ENCODE results near the gene SYNDIG1. TPM values are rescaled to one million over a fixed set of nuclear protein-coding genes. Genes with fewer than 3 reads are reported as not detected.

SYNDIG1 gene
- total RNA-seq, 1 experiment from 2014 or later: 5.4 TPM

DNA sequence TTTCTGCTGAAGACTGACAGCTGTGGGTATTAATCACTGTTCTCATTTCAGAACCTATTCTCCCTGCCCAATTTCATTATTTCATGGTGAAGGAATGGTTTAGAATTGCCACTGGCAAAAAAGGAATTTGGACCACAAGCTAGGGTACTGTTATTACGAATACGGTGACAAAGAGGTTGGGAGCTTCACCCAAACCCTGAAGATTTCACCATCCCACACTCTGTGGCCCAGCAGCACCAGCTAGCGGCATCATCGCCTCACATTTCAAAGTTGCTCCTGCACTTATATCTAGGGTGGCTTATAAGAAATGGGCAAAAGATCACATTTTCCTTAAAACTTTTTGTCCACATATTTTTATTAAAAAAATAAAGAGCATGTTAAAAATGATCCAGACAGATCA is 236.1 kb downstream of the SYNDIG1 start:
- no peak overlapping the region for H3T11ph ChIP-seq (ENCODE audit: low read length)
- no peak overlapping the region for H3K27ac Mint-ChIP-seq
- H3K4me3 Mint-ChIP-seq: no peak overlapping the region
- H3K9me3 Mint-ChIP-seq: peaks cover 0 to 4% of the 10 kb centered on the region in 2 experiments; a peak in 1 of 5 replicates
- H4K5ac ChIP-seq (ENCODE audit: insufficient read length, low read depth, low read length): no peak overlapping the region
- no peak overlapping the region for H3K4ac ChIP-seq (ENCODE audit: low read depth, low read length)
- H3K18ac ChIP-seq (ENCODE audit: insufficient read length, low read depth, low read length): no peak overlapping the region
- no peaks in the 10 kb centered on the region for H3K23me2 ChIP-seq (ENCODE audit: insufficient read length, low read depth, low read length, poor library complexity, severe bottlenecking)
- H3K4me1 Mint-ChIP-seq: no peaks in the 10 kb centered on the region
- H3K23ac ChIP-seq (ENCODE audit: insufficient read length, low read depth, low read length): no peak overlapping the region
- H3K9ac ChIP-seq (ENCODE audit: extremely low read depth, insufficient read length, low read length): no peak overlapping the region
- H2BK120ac ChIP-seq (ENCODE audit: low read depth, low read length, poor library complexity, severe bottlenecking): no peak overlapping the region
- no peak overlapping the region for H4K8ac ChIP-seq (replicated peaks; ENCODE audit: insufficient read length, low read depth, low read length)
- no peak overlapping the region for H4K91ac ChIP-seq (ENCODE audit: insufficient read length, low read depth, low read length)
- H2BK20ac ChIP-seq (ENCODE audit: low read depth, low read length, poor library complexity, severe bottlenecking): no peak overlapping the region
- no peak overlapping the region for H2BK5ac ChIP-seq (ENCODE audit: insufficient read length, low read length)
- H3K14ac ChIP-seq (ENCODE audit: insufficient read depth, low read length): no peak overlapping the region
- DNase-seq: no peak
- no peak overlapping the region for H3K4me2 ChIP-seq (ENCODE audit: insufficient read depth, insufficient read length, low read length)
- no peaks in the 10 kb centered on the region; a peak in 1 of 7 replicates for H3K36me3 Mint-ChIP-seq (ENCODE audit: insufficient read depth in 1 of 3, low read depth in 3 of 3)
- no peaks in the 10 kb centered on the region for H4K20me1 ChIP-seq (ENCODE audit: control insufficient read depth, insufficient read depth, insufficient read length)
- H3K27me3 Mint-ChIP-seq (ENCODE audit: low read depth): peaks cover 6% of the 10 kb centered on the region
- TF ChIP-seq, protein P1, sequence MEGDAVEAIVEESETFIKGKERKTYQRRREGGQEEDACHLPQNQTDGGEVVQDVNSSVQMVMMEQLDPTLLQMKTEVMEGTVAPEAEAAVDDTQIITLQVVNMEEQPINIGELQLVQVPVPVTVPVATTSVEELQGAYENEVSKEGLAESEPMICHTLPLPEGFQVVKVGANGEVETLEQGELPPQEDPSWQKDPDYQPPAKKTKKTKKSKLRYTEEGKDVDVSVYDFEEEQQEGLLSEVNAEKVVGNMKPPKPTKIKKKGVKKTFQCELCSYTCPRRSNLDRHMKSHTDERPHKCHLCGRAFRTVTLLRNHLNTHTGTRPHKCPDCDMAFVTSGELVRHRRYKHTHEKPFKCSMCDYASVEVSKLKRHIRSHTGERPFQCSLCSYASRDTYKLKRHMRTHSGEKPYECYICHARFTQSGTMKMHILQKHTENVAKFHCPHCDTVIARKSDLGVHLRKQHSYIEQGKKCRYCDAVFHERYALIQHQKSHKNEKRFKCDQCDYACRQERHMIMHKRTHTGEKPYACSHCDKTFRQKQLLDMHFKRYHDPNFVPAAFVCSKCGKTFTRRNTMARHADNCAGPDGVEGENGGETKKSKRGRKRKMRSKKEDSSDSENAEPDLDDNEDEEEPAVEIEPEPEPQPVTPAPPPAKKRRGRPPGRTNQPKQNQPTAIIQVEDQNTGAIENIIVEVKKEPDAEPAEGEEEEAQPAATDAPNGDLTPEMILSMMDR (conservative IDR thresholded peaks at IDR 0.05): no peak
- H3K79me2 ChIP-seq (ENCODE audit: insufficient read depth, low read length): no peaks in the 10 kb centered on the region
- WGBS (ENCODE audit: extremely low coverage, insufficient read length, low lambda C conversion rate): no CpG with 5 or more reads among the region's 4 CpGs
- H3K56ac ChIP-seq (ENCODE audit: insufficient read length, low read depth, low read length): no peak overlapping the region
- no peak overlapping the region for H2AK5ac ChIP-seq (ENCODE audit: insufficient read length, low read length)
- no peak overlapping the region for H2BK12ac ChIP-seq (ENCODE audit: insufficient read length, low read depth, low read length)
- H3K27ac ChIP-seq (ENCODE audit: insufficient read length, low read depth, low read length): no peak overlapping the region
- H3K79me1 ChIP-seq (ENCODE audit: insufficient read depth, low read depth, low read length, poor library complexity, severe bottlenecking): no peaks in the 10 kb centered on the region
- no peak overlapping the region for H2AFZ ChIP-seq (ENCODE audit: low read length)
- no peaks in the 10 kb centered on the region for H3K27me3 ChIP-seq (ENCODE audit: insufficient read depth, low read length)
- no peaks in the 10 kb centered on the region for H3K9me3 ChIP-seq (ENCODE audit: control insufficient read depth, low read depth, low read length)
- H3K4me1 ChIP-seq (ENCODE audit: insufficient read depth, low read length): no peaks in the 10 kb centered on the region
- no peak overlapping the region for H2BK15ac ChIP-seq (ENCODE audit: low read depth, low read length)
